ENCODE data around the gene PHF21B.
"Not testable (repeated sequence)": the region's sequence is repeated elsewhere in the genome, so short reads cannot be mapped to it uniquely, and the experiment has no call there.

The PHF21B gene

DNA sequence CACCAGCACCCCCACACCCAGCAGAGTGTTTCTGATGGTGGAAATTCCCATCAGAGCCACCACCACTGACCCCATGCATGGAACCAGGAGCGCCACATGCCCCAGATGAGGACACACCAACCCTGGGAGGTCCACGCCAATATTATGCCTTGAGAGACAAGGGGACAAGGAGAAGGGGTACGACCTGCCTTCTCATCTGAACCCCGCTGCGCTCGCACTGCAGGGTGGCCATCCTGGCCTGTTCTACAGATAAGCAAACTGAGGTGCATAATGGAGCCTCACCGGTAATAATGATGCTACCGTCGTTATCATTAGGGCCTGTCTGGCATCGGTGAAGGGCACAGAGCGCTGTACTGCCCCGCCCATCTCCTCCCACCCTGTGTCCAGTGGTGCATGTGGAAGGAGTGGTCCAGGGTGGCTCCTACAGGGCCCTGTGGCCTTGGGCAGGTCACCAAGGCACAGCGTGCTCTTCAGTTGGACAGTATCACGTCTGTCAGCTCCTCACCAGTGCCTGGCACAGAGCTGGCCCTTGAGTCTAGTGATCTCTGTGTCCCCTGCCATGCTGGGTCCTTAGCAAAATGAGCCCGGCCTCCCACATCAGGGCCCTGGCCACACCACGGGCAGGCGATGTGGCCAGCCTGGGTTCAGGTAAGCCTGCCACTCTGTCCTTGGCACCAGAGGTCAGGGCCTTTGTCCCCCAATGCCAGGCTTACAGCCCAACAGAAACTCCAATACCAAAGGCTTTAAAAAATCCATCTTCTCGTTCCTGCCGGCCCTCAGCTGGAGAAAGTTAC is 92.2 kb downstream of the PHF21B start:
- DNase-seq (ENCODE audit: low read depth): no peak

GRCh38 chr22:44916281-44917231 is 93.2 kb downstream of the PHF21B start:
- no peak for DNase-seq (ENCODE audit: low read depth)

DNA sequence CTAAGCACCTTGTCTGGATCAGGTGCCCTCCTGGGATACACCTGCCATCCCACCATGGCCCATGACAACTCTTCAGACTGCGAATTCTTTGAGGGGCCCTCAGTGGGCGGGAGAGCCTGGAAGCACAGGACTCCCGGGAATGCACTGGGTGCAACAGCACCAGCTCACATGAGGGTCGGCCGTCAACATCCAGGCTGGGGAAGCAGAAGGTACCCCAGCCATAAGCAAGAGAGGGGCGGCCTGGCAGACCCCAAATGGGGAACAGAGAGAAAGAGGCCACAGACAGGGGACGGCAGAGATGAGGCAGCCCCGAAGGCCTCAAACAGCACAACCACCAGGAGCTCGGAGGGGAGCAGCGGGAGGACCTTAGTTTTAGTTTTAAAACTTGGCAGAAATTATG is 94.4 kb downstream of the PHF21B start:
- no peak for DNase-seq (ENCODE audit: low read depth)

- no peak for DNase-seq (ENCODE audit: low read depth)
Observed at GRCh38 chr22:44914026-44914721, 95.6 kb downstream of the PHF21B start.

DNA sequence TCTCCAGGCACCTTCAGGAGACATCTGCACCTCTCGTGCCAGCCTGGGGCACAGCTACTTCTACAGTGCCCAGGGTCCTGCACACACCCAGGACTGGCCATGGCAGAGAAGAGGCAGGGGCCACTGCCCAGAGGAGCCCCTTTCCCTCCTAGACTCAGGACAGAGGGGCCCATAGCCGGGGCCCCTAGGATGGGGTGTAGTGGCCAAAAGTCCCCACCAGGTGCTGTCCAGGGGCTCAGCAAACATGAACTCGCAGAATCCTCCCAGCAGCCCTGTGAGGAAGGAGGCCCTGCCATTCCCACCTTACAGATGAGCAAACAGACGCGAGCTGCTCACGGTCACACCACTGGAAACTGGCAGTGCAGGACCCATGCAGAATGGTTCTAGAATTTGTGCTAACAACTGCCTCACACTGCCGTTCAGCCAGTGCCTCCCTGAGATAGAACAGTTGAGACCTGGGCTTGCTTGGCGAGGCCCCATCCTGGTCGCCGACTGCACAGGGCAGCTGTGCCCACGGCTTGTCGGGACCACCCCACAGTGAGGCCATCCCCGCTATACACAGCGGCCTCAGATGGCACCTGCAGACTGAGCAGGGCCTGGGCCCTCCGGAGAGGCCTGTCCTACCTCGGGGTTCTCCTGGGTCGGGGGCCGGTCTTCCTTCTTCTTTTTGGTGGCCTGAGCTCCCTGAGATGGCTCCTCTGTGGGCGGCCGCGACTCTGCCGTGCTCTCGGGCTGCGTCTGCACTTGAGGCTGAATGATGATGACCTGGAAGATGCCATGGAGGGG is 96.4 kb downstream of the PHF21B start:
- no peak for DNase-seq (ENCODE audit: low read depth)

DNA sequence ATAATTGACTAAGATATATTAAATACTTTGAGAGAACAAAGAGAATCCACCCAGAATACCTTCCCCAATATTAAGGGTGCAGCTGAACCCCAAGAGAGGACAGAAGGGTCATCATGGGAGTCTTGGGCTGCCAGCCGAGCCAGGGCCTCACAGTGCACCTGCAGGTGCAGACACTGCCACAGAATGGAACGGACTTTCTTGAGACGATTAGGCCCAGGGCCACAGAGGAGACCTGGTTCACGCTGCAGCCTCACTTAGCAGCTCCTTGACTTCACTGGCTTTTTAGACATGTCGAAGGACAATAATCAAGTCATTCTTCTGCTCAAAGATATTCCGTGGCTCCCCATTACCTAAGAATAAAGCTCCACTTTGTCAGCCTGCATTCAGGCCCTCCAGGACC is 100.6 kb downstream of the PHF21B start:
- DNase-seq (ENCODE audit: low read depth): no peak

DNA sequence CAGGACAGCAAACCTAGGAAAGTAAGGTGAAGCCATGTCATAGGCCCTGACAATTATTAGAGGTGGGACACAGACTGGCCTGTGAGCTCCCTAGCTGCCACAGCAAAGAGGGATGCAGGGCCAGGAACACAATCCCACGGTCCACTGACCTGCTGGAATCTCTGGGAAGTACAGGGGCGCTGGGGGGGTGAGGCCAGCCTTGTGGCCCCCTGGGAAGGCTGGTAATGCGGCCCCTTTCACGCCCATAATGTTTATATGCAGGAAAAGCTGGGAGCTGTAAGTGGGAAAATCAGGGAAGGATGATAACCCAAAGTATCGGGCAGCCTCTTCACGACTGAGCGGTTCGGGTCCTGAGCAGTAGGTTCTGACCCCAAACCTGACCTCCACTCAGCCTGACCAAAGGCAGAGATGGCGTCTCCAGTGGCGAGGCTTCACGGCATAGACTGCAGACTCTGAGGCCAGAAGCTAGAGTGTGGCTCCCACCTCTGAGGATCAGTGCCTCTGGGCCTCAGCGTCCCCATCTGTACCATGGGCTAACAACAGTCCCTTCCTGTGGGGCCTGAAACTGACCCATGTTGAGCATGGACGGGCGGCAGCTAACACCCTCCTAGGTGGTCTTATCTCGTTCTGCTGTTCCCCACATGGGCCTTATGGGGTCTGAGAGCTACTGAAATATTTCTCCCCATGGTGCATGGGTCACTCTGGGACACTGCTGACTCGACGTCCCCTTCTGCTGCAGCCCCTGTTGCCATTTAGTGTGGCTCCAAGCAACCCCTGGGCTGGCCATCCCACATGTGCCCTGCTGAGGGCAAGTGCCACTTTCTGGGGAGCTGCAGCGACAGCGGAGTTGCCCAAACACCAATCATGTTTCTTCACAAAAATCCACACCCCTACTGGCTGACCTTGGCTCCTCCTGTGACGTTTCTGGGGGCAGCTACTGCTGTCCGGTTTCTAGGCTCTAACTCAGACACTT is 101.8 kb downstream of the PHF21B start:
- DNase-seq (ENCODE audit: low read depth): no peak

- no peak for DNase-seq (ENCODE audit: low read depth)
Observed at GRCh38 chr22:44906999-44907644, 102.7 kb downstream of the PHF21B start.

GRCh38 chr22:44906248-44906936 is 103.4 kb downstream of the PHF21B start:
- DNase-seq (ENCODE audit: low read depth): no peak

DNA sequence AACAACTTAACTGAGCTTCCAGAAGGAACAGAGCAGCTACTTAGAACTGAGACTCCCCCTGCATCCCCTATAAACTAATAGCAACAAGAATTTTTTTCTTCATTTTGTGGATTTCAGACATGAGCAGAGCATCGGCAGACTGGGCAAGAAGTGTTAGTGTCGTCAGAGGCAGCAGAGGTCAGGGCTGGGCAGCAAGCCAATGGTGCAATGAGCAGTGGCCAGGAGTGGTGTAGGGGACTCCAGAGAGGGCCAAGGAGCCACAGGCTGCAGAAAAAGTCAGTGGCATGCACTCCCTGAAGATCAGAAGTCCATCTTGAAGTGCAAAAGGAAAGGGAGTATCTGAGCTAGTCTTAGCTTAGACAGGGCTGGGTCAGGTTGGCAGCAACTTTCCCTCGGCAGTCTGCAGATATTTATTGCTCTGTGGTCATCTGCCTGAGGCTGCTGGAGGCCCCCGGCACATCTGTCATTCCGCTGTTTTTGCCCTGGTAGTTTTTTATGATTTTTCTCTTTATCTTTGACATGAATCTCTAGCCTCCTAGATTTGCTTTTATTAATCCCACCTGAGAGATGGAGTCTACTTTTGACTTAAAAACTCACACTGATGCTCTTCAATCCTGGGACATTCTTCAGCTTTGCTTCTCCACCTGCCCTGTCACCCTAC is 105.2 kb downstream of the PHF21B start:
- not testable (repeated sequence) for DNase-seq (ENCODE audit: low read depth)

GRCh38 chr22:44903164-44903563 is 106.6 kb downstream of the PHF21B start:
- not testable (repeated sequence) for DNase-seq (ENCODE audit: low read depth)

DNA sequence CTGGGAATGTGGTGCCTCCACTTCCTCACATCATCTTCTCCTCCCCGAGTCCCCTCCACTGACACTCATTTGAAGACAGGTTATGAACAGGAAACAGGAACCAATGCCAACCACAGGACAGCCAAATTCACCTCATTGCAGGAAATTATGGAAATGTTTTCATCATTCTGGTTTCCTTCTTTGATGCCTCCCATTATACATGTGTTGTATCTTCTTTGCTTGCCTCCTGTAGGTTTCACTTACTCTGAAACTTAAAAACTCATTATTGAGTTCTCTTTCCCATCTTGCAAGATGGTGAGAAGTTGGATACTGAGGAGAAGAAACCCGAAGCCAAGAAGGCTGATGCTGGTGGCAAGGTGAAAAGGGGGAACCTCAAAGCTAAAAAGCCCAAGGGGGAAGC is 108.5 kb downstream of the PHF21B start:
- DNase-seq (ENCODE audit: low read depth): no peak

DNA sequence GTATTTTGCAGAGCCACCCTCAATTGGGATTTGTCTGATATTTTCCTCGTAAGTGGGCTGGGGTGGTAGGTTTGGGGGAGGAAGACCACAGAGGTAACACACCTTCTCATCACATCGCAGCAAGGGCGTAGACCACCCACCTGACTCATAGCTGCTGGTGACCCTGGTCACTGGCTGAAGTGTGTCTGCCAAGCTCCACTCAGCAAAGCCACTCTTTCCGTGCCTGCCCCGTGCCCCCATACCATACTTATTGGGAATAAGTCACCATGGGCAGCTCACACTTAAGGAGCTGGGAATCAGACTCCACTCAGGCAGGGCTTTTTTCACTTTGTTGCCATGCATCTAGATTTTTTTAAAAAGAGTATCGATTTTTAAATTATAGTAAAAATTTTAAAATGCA is 111.6 kb downstream of the PHF21B start:
- no peak for DNase-seq (ENCODE audit: low read depth)

GRCh38 chr22:44895296-44896055 is 114.3 kb downstream of the PHF21B start:
- DNase-seq (ENCODE audit: low read depth): no peak

DNA sequence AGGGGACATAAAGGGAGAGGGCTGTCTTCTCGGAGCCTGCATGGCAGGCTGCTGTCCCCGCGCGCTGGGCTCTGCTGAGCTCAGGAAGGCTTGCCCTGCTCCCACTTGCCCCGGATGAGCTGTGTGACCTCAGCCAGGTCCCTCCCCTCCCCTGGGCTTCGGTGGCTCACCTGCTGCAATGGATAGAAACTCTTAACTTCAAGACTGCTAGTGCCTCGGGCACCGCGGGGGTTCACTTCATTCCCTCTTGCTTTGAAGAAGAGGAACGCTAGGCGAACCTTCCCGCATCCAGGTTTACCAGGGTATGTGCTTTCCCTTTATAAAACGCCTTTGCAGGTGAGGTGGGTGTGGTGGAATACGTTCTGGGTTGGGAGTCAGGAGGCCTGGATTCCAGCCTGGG is 115.0 kb downstream of the PHF21B start:
- no peak for DNase-seq (ENCODE audit: low read depth)

DNA sequence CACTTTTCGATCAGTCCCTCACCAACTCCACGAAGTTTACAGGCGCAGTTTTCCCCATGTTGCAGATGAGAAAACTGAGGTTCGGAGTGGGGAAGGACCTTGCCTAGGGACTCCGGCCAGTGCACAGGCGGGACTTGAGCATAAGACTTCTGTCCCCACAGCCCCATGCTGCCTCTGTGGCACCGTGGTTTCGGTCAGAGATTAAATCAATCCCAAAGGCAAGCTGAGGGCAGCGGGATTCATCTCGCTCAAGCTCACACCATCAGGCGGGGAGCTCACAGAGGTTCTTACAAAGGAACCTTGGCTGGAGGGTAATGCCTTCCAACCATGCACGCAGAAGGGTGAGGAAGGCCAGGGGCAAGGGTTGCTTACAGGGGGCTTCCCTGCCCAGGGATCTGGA is 115.5 kb downstream of the PHF21B start:
- no peak for DNase-seq (ENCODE audit: low read depth)

GRCh38 chr22:44893731-44894080 is 116.1 kb downstream of the PHF21B start:
- DNase-seq (ENCODE audit: low read depth): no peak
